ENCODE measurements around the gene CCDC182. TPM values are rescaled to one million over a fixed set of nuclear protein-coding genes. Genes with fewer than 3 reads are reported as not detected.

Gene CCDC182
- total and polyA plus RNA-seq, 2 of the 13 experiments (the other 11 are each of a cell fraction or from before 2014, with no cell fraction given): not detected

DNA sequence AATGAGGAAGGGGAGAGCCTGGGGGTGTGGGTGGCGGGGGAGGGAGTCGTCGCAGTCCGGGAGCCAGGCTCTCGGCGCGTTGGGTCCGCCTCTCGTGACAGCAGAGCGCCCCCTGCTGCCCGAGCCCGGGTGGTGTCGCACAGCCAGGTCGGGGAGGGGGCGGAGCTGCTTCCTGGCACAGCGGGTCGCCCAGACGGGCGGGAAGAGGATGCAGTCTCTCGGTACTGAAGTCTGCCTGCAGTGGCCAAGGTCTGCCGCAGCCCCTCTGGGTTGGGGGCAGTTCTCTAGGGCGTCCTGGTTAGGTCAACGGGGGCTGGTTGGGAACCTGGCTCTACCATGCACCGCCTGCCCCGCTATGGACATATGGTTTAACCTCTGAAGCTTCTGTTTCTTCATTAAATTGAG is 38.2 kb upstream of the CCDC182 start (continued):
- no peak for TF ChIP-seq ZSCAN20 (CRISPR knock-in tag; IDR thresholded peaks at IDR 0.05; ENCODE audit: borderline replicate concordance)
- no peak for TF ChIP-seq SP1 (IDR thresholded peaks at IDR 0.05)
- peak; percentile 63; the same call in 1 of the 2 replicates for TF ChIP-seq SP1 (CRISPR knock-in tag; IDR thresholded peaks at IDR 0.05)
- peak; percentile 69 for TF ChIP-seq TEAD3 (CRISPR knock-in tag; optimal IDR thresholded peaks at IDR 0.05; ENCODE audit: borderline replicate concordance)
- no peak for TF ChIP-seq CHD2 (IDR thresholded peaks at IDR 0.05; ENCODE audit: low read depth, low read length)
- TF ChIP-seq ZNF501 (CRISPR knock-in tag; IDR thresholded peaks at IDR 0.05): no peak
- TF ChIP-seq MEIS2 (CRISPR knock-in tag; IDR thresholded peaks at IDR 0.05): no peak
- no peak for TF ChIP-seq NAIF1 (CRISPR knock-in tag; IDR thresholded peaks at IDR 0.05; ENCODE audit: borderline replicate concordance)
- TF ChIP-seq KAT2B (IDR thresholded peaks at IDR 0.05; ENCODE audit: borderline replicate concordance, low read depth, low read length): no peak
- TF ChIP-seq, protein P1, sequence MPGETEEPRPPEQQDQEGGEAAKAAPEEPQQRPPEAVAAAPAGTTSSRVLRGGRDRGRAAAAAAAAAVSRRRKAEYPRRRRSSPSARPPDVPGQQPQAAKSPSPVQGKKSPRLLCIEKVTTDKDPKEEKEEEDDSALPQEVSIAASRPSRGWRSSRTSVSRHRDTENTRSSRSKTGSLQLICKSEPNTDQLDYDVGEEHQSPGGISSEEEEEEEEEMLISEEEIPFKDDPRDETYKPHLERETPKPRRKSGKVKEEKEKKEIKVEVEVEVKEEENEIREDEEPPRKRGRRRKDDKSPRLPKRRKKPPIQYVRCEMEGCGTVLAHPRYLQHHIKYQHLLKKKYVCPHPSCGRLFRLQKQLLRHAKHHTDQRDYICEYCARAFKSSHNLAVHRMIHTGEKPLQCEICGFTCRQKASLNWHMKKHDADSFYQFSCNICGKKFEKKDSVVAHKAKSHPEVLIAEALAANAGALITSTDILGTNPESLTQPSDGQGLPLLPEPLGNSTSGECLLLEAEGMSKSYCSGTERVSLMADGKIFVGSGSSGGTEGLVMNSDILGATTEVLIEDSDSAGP (CRISPR knock-in tag; IDR thresholded peaks at IDR 0.05; ENCODE audit: borderline replicate concordance): peak; percentile 35; the same call in 1 of the 2 replicates
- TF ChIP-seq, protein P2, sequence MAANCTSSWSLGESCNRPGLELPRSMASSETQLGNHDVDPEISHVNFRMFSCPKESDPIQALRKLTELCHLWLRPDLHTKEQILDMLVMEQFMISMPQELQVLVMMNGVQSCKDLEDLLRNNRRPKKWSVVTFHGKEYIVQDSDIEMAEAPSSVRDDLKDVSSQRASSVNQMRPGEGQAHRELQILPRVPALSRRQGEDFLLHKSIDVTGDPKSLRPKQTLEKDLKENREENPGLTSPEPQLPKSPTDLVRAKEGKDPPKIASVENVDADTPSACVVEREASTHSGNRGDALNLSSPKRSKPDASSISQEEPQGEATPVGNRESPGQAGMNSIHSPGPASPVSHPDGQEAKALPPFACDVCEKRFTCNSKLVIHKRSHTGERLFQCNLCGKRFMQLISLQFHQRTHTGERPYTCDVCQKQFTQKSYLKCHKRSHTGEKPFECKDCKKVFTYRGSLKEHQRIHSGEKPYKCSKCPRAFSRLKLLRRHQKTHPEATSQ (CRISPR knock-in tag; IDR thresholded peaks at IDR 0.05; ENCODE audit: borderline replicate concordance): no peak
- TF ChIP-seq, protein P3, sequence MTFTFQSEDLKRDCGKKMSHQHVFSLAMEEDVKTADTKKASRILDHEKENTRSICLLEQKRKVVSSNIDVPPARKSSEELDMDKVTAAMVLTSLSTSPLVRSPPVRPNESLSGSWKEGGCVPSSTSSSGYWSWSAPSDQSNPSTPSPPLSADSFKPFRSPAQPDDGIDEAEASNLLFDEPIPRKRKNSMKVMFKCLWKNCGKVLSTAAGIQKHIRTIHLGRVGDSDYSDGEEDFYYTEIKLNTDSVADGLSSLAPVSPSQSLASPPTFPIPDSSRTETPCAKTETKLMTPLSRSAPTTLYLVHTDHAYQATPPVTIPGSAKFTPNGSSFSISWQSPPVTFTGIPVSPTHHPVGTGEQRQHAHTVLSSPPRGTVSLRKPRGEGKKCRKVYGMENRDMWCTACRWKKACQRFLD (CRISPR knock-in tag; IDR thresholded peaks at IDR 0.05; ENCODE audit: borderline replicate concordance): no peak
- TF ChIP-seq, protein P4, sequence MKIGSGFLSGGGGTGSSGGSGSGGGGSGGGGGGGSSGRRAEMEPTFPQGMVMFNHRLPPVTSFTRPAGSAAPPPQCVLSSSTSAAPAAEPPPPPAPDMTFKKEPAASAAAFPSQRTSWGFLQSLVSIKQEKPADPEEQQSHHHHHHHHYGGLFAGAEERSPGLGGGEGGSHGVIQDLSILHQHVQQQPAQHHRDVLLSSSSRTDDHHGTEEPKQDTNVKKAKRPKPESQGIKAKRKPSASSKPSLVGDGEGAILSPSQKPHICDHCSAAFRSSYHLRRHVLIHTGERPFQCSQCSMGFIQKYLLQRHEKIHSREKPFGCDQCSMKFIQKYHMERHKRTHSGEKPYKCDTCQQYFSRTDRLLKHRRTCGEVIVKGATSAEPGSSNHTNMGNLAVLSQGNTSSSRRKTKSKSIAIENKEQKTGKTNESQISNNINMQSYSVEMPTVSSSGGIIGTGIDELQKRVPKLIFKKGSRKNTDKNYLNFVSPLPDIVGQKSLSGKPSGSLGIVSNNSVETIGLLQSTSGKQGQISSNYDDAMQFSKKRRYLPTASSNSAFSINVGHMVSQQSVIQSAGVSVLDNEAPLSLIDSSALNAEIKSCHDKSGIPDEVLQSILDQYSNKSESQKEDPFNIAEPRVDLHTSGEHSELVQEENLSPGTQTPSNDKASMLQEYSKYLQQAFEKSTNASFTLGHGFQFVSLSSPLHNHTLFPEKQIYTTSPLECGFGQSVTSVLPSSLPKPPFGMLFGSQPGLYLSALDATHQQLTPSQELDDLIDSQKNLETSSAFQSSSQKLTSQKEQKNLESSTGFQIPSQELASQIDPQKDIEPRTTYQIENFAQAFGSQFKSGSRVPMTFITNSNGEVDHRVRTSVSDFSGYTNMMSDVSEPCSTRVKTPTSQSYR (CRISPR knock-in tag; IDR thresholded peaks at IDR 0.05; ENCODE audit: borderline replicate concordance): no peak; the same call in 1 of the 2 replicates
- no peak for TF ChIP-seq MIER2 (CRISPR knock-in tag; IDR thresholded peaks at IDR 0.05)
- TF ChIP-seq ZNF83 (CRISPR knock-in tag; IDR thresholded peaks at IDR 0.05; ENCODE audit: borderline replicate concordance): no peak
- TF ChIP-seq ZNF703 (CRISPR knock-in tag; IDR thresholded peaks at IDR 0.05; ENCODE audit: borderline replicate concordance): no peak
- no peak for TF ChIP-seq ZNF234 (CRISPR knock-in tag; conservative IDR thresholded peaks at IDR 0.05)
- TF ChIP-seq ZKSCAN5 (CRISPR knock-in tag; IDR thresholded peaks at IDR 0.05): no peak
- TF ChIP-seq SOX5 (CRISPR knock-in tag; IDR thresholded peaks at IDR 0.05; ENCODE audit: borderline replicate concordance): no peak
- no peak for TF ChIP-seq MLLT10 (CRISPR knock-in tag; IDR thresholded peaks at IDR 0.05)
- no peak for TF ChIP-seq ZSCAN31 (CRISPR knock-in tag; IDR thresholded peaks at IDR 0.05; ENCODE audit: low read depth)
- no peak for TF ChIP-seq MZF1 (CRISPR knock-in tag; IDR thresholded peaks at IDR 0.05; ENCODE audit: borderline replicate concordance)
- TF ChIP-seq, protein P5, sequence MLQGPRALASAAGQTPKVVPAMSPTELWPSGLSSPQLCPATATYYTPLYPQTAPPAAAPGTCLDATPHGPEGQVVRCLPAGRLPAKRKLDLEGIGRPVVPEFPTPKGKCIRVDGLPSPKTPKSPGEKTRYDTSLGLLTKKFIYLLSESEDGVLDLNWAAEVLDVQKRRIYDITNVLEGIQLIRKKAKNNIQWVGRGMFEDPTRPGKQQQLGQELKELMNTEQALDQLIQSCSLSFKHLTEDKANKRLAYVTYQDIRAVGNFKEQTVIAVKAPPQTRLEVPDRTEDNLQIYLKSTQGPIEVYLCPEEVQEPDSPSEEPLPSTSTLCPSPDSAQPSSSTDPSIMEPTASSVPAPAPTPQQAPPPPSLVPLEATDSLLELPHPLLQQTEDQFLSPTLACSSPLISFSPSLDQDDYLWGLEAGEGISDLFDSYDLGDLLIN (CRISPR knock-in tag; IDR thresholded peaks at IDR 0.05; ENCODE audit: borderline replicate concordance): no peak
- no peak for TF ChIP-seq ZNF251 (CRISPR knock-in tag; IDR thresholded peaks at IDR 0.05)

All from HepG2 (cell line).